K562 (cell line): ENCODE results near the gene GRB14. TPM values are rescaled to one million over a fixed set of nuclear protein-coding genes. Genes with fewer than 3 reads are reported as not detected.

Experiments
- ATAC-seq: fragments of 200-7000 bp; cut with Tn5 transposase; 3 replicates; pipeline ENCODE4 v1.9.1; 2020; ENCODE audit warnings: moderate library complexity
- BruUV-seq: library from RNA; stranded (reverse); fragments of 400-500 nt; replicated peaks from 2 replicates; lab custom pipeline; 2021; lab: Mats Ljungman, UMichigan
- CTCF ChIA-PET: fragments of 300-600 bp; formaldehyde crosslinking; extraction: SDS; loops from one replicate; lab custom pipeline; 2021; ENCODE audit warnings: low intra/inter-chr PET ratio; lab: Yijun Ruan, JAX
- POLR2A ChIA-PET: fragments of 300-600, 350-650 bp; sonication (Branson Sonifier 250); formaldehyde crosslinking; extraction: SDS; loops from one replicate; lab custom pipeline; 2021; ENCODE audit warnings: antibody characterized with exemption, inconsistent platforms; lab: Yijun Ruan, JAX
- DNase-seq, 4 experiments: peaks; one replicate each; pipeline versions ENCODE4 v3.0.0 to v3.0.0-alpha.2; 2011 to 2018; ENCODE audit warnings: low spot score in 3 of 4, mixed read lengths in 3 of 4; ENCODE audit errors: extremely low read depth in 1 of 4
- FAIRE-seq: peaks from 2 replicates; lab custom pipeline; 2011; peaks lifted over from hg19 to GRCh38; lab: Jason Lieb, UNC
- H2AFZ ChIP-seq: 2 replicates; pipeline ENCODE4 v1.6.0; 2011; ENCODE audit warnings: low read depth, low read length, control low read depth, inconsistent platforms
- H3K27ac ChIP-seq: fragments of 200-600 bp; 3 replicates; pipeline ENCODE4 v1.8.0; 2011; ENCODE audit warnings: low read depth, mild to moderate bottlenecking, control low read depth, inconsistent platforms, low read length, moderate library complexity, mixed read lengths; ENCODE audit errors: extremely low read depth
- H3K27me3 ChIP-seq, 2 experiments: fragments of 300-600 bp in 1 of 2; 2 replicates in 1 of 2; 3 replicates in 1 of 2; pipeline versions ENCODE4 v1.6.0 to v1.8.0; 2011; ENCODE audit warnings: inconsistent platforms in 2 of 2, low read length in 2 of 2, mild to moderate bottlenecking in 1 of 2, mixed read lengths in 1 of 2, moderate library complexity in 1 of 2; ENCODE audit not compliant: control insufficient read depth in 2 of 2, insufficient read depth in 2 of 2
- H3K36me3 ChIP-seq: fragments of 300-600 bp; 3 replicates; pipeline ENCODE4 v1.8.0; 2011; ENCODE audit warnings: mild to moderate bottlenecking, low read length, inconsistent platforms; ENCODE audit not compliant: control insufficient read depth, insufficient read depth
- H3K4me1 ChIP-seq, 2 experiments: fragments of 200-600 bp in 1 of 2; replicated peaks in 1 of 2; 2 replicates in 1 of 2; 3 replicates in 1 of 2; pipeline versions ENCODE4 v1.5.1 to v1.8.0; 2011; ENCODE audit warnings: inconsistent platforms in 2 of 2, low read length in 2 of 2, mild to moderate bottlenecking in 1 of 2, mixed read lengths in 1 of 2, moderate library complexity in 1 of 2; ENCODE audit not compliant: control insufficient read depth in 2 of 2, insufficient read depth in 2 of 2
- H3K4me2 ChIP-seq: 2 replicates; pipeline ENCODE4 v1.6.1; 2011; ENCODE audit warnings: low read length, control low read depth, inconsistent platforms, mixed read lengths; ENCODE audit not compliant: insufficient read depth
- H3K4me3 ChIP-seq: fragments of 200-600 bp; sonication (generic), shearing (Covaris generic); 2 replicates; pipeline ENCODE4 v1.5.1; 2016; ENCODE audit warnings: control low read depth, inconsistent platforms
- H3K79me2 ChIP-seq: fragments of 200-600 bp; 3 replicates; pipeline ENCODE4 v1.8.0; 2011; ENCODE audit warnings: low read length, inconsistent platforms; ENCODE audit not compliant: control insufficient read depth, insufficient read depth
- H3K9ac ChIP-seq, 2 experiments: 2 replicates each; pipeline versions ENCODE4 v1.6.0 to v1.6.1; 2011; ENCODE audit warnings: low read depth in 2 of 2, low read length in 2 of 2, control low read depth in 1 of 2, inconsistent platforms in 1 of 2, mild to moderate bottlenecking in 1 of 2, mixed read lengths in 1 of 2; ENCODE audit not compliant: insufficient read depth in 1 of 2
- H3K9me1 ChIP-seq: one replicate; pipeline ENCODE4 v1.6.0; 2011; ENCODE audit warnings: inconsistent platforms, mild to moderate bottlenecking, low read length, moderate library complexity; ENCODE audit not compliant: control insufficient read depth, insufficient read depth
- H3K9me3 ChIP-seq: replicated peaks from 2 replicates; pipeline ENCODE4 v1.5.1; 2011; ENCODE audit warnings: low read depth, low read length, inconsistent platforms; ENCODE audit not compliant: control insufficient read depth, insufficient read depth
- H4K20me1 ChIP-seq: replicated peaks from 2 replicates; pipeline ENCODE4 v1.6.1; 2011; ENCODE audit warnings: low read length, inconsistent platforms, mixed read lengths; ENCODE audit not compliant: control insufficient read depth, insufficient read depth
- EP400 ChIP-seq: fragments of 450-650 bp; IDR thresholded peaks from 2 replicates; pipeline ENCODE4 v1.6.1; 2017; ENCODE audit warnings: antibody characterized with exemption, mild to moderate bottlenecking, moderate library complexity
- HCFC1 ChIP-seq: IDR thresholded peaks from 2 replicates; pipeline ENCODE4 v1.6.1; 2012; ENCODE audit warnings: low read depth, low read length, improper control_type of control experiment
- MAFG ChIP-seq: fragments of 450-650 bp; conservative IDR thresholded peaks from 2 replicates; pipeline ENCODE4 v1.6.1; 2016; ENCODE audit warnings: missing genetic modification characterization, missing compliant biosample characterization
- RREB1 ChIP-seq: fragments of 250-450 bp; sonication (Bioruptor Pico); IDR thresholded peaks from 2 replicates; pipeline ENCODE4 v1.4.0; 2020
- WHSC1 ChIP-seq: IDR thresholded peaks from one replicate; pipeline ENCODE4 v1.6.1; 2012; ENCODE audit warnings: low read length, control low read depth, inconsistent platforms
- ZNF551 ChIP-seq: fragments of 250-450 bp; sonication (Bioruptor Pico); IDR thresholded peaks from 2 replicates; pipeline ENCODE4 v1.5.0; 2021; ENCODE audit warnings: mild to moderate bottlenecking, moderate library complexity
- WGBS: fragments of 100-300 bp; shearing (Covaris generic); methylation state at CpG from one replicate; pipeline ENCODE4 v1.1.6; 2016; ENCODE audit warnings: low coverage, mixed read lengths; ENCODE audit not compliant: insufficient coverage; ENCODE audit errors: missing lambda C conversion rate; 5-methylcytosine and 5-hydroxymethylcytosine counted together
- in situ Hi-C: fragments of 300-500 bp; cut with MboI; formaldehyde crosslinking; loops from 4 replicates; pipeline ENCODE4 v1.15.0; 2018; ENCODE audit warnings: inconsistent platforms, mixed read lengths
- intact Hi-C: fragments of 100-400 bp; cut with micrococcal nuclease; formaldehyde crosslinking; loops from 2 replicates; pipeline ENCODE4 v1.14.2; 2022
- polyA plus RNA-seq, 8 experiments: library from polyadenylated mRNA; depleted of rRNA in 4 of 8; stranded (reverse) in 5 of 8; unstranded in 3 of 8; fragments of >200 nt; fragmentation: Nextera tagmentation in 2 of 8; fragmentation: Illumina TruSeq in 1 of 8; extraction: Ambion mirVana in 2 of 8; extraction: Trizol in 1 of 8; gene quantifications; 2 replicates each; pipeline versions ENCODE4 v1.2.1 to v1.2.3, GENCODE V29; 2011 to 2014; ENCODE audit warnings: inconsistent platforms in 1 of 8, missing spikeins in 1 of 8
- total RNA-seq, 7 experiments: library from RNA; depleted of rRNA in 6 of 7; stranded (reverse); fragments of >200 nt in 6 of 7; fragmentation: Illumina TruSeq in 2 of 7; extraction: Trizol in 2 of 7; gene quantifications; 2 replicates each; pipeline versions ENCODE4 v1.2.1 to v1.2.3, GENCODE V29; 2011 to 2021; ENCODE audit warnings: low replicate concordance in 1 of 7

The GRB14 gene
- total and polyA plus RNA-seq, 9 of the 15 experiments (the other 6 are each of a cell fraction or from before 2014, with no cell fraction given): not detected

GRCh38 chr2:164456619-164457018 is 164.7 kb downstream of the GRB14 start:
- in situ Hi-C loops: no loop called here

GRCh38 chr2:164453656-164454305 is 167.5 kb downstream of the GRB14 start:
- ATAC-seq (no peak), DNase-seq (no peak), FAIRE-seq (no peak)
- no peak overlapping the region for H3K4me2 ChIP-seq
- BruUV-seq: no TSS peak
- intact Hi-C loops: no loop called here
- H3K79me2 ChIP-seq: no peaks in the 10 kb centered on the region
- no peak overlapping the region for H3K9ac ChIP-seq
- 1% methylated on average over 5 of the region's 5 CpGs for WGBS
- no peaks in the 10 kb centered on the region for H4K20me1 ChIP-seq
- no peaks in the 10 kb centered on the region for H3K36me3 ChIP-seq
- H3K27ac ChIP-seq: no peak overlapping the region
- H3K4me3 ChIP-seq: no peak overlapping the region
- H2AFZ ChIP-seq: no peak overlapping the region
- H3K27me3 ChIP-seq: no peaks in the 10 kb centered on the region
- CTCF ChIA-PET: no interaction called here
- H3K9me1 ChIP-seq: no peaks in the 10 kb centered on the region
- H3K4me1 ChIP-seq: no peaks in the 10 kb centered on the region
- in situ Hi-C loops: no loop called here
- POLR2A ChIA-PET: no interaction called here
- H3K9me3 ChIP-seq: no peaks in the 10 kb centered on the region
- TF ChIP-seq RREB1 (CRISPR knock-in tag) (no peak), WHSC1 (no peak), ZNF551 (CRISPR knock-in tag) (no peak), EP400 (no peak), HCFC1 (no peak)

More at GRCh38 chr2:164456619-164457018, 164.7 kb downstream of the GRB14 start:
- Histone ChIP-seq H3K9me1 (no peaks in the 10 kb centered on the region), H3K79me2 (no peaks in the 10 kb centered on the region), H3K27me3 (no peaks in the 10 kb centered on the region), H3K36me3 (no peaks in the 10 kb centered on the region), H3K9ac (no peak overlapping the region), H3K4me3 (no peak overlapping the region), H3K9me3 (no peaks in the 10 kb centered on the region), H3K27ac (no peak overlapping the region), H3K4me2 (no peak overlapping the region), H3K4me1 (no peaks in the 10 kb centered on the region), H4K20me1 (no peaks in the 10 kb centered on the region), H2AFZ (no peak overlapping the region)
- BruUV-seq: no TSS peak
- intact Hi-C loops: no loop called here
- ChIA-PET CTCF (no interaction called here), POLR2A (interaction anchor here (1.1 kb wide), 1 partner anchor 12 kb away, joined by 3 read pairs; no protein-coding TSS in a partner anchor)
- DNase-seq (no peak), FAIRE-seq (no peak), ATAC-seq (no peak)
- 0% methylated on average over 4 of the region's 4 CpGs for WGBS
- TF ChIP-seq MAFG (tag): no peak
